NCI-H510A (cell line): ENCODE measurements around the gene LPGAT1.
A peak's percentile ranks its signal among the peaks of the same experiment; 100 is the strongest.
"Not testable (repeated sequence)": the region's sequence is repeated elsewhere in the genome, so short reads cannot be mapped to it uniquely, and the experiment has no call there.

ENCODE experiments used
- DNase-seq: peaks from one replicate; lab custom pipeline; 2025; lab: John Stamatoyannopoulos, UW

Gene LPGAT1

GRCh38 chr1:211830328-211831142, at the start of gene LPGAT1:
Gene LPGAT1 (minus strand): TSS chr1:211830763. CDS start chr1:211829296, 1,467 bp downstream.
- DNase-seq = peak; percentile 68

GRCh38 chr1:211879475-211879874, 48.9 kb upstream of the LPGAT1 start:
- DNase-seq = no peak

- no peak for DNase-seq
Observed at GRCh38 chr1:211876851-211877590, 46.5 kb upstream of the LPGAT1 start.

GRCh38 chr1:211875541-211875940, 45.0 kb upstream of the LPGAT1 start:
- DNase-seq = no peak

GRCh38 chr1:211874521-211875347, 44.2 kb upstream of the LPGAT1 start:
- DNase-seq = no peak

- DNase-seq = not testable (repeated sequence)
Observed at GRCh38 chr1:211873731-211874130, 43.2 kb upstream of the LPGAT1 start.

- DNase-seq = no peak
Observed at GRCh38 chr1:211870156-211870555, 39.6 kb upstream of the LPGAT1 start.

GRCh38 chr1:211865180-211865579, 34.6 kb upstream of the LPGAT1 start:
- no peak for DNase-seq

GRCh38 chr1:211859405-211859804, 28.8 kb upstream of the LPGAT1 start:
- no peak for DNase-seq

GRCh38 chr1:211851174-211851573, 20.6 kb upstream of the LPGAT1 start:
- DNase-seq = no peak

GRCh38 chr1:211843507-211844298, 13.1 kb upstream of the LPGAT1 start:
- DNase-seq = no peak

- DNase-seq = no peak
Observed at GRCh38 chr1:211843018-211843417, 12.5 kb upstream of the LPGAT1 start.

- DNase-seq = no peak
Observed at GRCh38 chr1:211842518-211842917, 12.0 kb upstream of the LPGAT1 start.

- no peak for DNase-seq
Observed at GRCh38 chr1:211839106-211839505, 8.5 kb upstream of the LPGAT1 start.

GRCh38 chr1:211833174-211833820, 2.7 kb upstream of the LPGAT1 start:
- DNase-seq = no peak

- DNase-seq = no peak
Observed at GRCh38 chr1:211832661-211833060, 2.1 kb upstream of the LPGAT1 start.

GRCh38 chr1:211831558-211832323, 1.2 kb upstream of the LPGAT1 start:
- DNase-seq = no peak

- DNase-seq = no peak
Observed at GRCh38 chr1:211830055-211830327, 572 bp downstream of the LPGAT1 start.

- DNase-seq = no peak
Observed at GRCh38 chr1:211829343-211830054, 1.1 kb downstream of the LPGAT1 start.
